ENCODE data around the gene CFAP99.
A peak's percentile ranks its signal among the peaks of the same experiment; 100 is the strongest.
"Not testable (repeated sequence)": the region's sequence is repeated elsewhere in the genome, so short reads cannot be mapped to it uniquely, and the experiment has no call there.

CFAP99 gene

DNA sequence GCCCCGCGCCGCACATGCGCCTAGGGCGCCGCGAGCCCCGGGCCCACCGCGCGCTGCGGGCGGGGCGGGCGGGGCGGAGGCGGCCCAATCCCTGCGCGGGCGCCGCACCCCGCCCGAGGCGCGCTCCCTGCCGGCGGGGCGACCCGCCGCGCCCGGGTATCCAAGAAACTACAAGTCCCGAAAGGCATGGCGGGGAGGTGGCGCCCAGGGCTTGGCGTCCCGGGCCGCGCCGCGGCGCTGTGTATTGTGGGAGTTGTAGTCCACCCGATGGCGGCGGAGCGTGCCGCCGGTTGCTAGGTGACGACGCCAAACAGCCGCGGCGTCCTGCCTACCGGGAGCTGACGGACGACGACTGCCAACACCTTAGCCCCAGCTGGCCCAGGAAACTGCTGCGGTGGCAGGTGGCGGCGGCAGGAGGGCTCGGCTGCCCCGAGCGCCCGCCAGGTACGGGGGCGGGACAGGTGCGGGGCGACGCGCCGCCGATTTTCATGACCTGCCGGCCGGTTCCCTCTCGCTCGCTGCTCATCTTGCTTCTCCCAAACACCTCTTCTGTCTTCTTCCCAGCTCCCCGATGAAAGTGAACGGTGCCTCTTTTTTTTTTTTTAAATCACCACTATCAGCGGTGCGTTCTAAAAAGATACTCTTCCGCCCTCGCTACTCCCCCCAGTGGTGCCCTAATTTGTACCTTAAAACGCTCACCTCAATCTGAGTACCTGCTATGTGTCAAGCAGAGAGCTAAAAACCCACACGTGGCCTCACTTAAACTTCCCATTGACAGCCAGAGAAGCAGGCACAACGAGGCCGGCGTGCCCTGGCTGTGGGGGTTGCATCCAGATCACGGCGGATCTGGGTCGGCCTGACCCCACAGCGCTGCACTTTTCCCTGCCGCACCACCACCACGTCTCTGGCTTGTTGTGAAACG, at the start of gene CFAP99:
TSS of gene CFAP99 (plus strand) at position 306 of the 922 bp plus-strand sequence.
- DNase-seq: peak; percentile 98

DNA sequence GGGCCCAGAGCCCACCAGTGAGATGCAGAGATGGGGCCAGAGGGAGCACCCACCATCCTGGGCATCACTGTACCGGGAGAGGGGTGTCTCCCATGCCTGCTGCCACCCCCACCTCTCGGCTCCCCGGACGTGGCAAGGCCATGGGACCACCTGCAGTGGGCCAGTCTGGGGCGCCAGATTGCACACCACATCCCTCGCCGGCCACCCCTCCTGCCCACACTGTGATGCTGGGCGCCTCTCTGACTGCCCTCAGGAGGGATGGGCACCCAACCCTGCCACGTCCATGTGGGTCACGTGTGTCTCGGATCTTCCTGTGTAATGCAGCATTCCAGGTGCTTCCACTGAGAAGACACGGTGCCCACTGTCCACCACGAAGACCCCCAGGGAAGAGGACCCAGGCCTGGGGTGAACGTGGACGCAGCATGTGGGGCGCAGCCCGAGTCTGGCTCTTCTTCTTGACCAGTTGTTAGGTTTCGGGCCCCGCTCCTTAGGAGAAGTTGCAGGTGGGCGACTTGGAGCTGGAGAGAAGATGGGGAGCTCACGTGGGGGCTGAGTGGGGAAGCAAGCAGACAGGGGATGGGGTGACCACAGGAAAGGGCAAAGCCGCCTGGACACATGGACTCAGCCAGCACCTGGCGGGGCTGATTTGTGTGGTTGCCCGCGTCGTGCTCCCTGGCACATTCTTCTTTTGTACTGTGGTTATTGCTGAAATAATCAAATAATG, 48.0 kb upstream of the CFAP99 start:
- DNase-seq: no peak

DNA sequence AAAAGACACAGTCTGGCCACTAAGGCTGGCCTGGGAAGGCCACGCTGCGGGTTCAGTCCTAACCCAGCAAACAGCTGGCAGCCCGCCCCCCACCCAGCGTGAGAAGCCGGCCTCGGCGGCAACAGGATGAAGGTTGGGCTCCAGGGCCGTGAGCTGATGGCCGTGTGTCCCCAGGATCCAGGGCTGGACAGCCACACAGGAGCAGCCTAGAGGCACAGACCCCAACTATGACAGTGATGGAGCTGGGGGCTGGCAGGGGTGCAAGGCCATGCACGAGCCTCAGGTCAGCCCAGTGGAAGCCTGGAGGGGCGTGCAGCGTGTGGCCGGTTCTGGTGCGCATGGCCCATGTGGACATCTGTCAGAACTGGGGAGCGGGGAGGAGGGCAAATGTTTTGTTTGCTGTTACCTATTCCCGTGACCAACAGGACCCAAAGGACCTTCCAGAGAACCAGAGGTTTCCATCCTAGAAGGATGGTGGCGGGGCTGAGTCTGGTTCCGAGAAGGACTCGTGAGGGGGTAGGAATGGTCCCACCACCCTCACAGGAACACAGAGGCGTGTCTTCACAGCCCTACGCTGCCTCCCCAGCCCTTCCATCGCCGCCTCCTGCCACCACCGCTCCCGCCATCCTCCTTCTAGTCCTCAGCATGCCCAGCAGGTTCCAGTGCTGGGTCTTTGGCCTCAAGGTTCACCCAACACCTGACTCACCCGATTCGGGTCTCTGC, 46.8 kb upstream of the CFAP99 start:
- DNase-seq: no peak

DNA sequence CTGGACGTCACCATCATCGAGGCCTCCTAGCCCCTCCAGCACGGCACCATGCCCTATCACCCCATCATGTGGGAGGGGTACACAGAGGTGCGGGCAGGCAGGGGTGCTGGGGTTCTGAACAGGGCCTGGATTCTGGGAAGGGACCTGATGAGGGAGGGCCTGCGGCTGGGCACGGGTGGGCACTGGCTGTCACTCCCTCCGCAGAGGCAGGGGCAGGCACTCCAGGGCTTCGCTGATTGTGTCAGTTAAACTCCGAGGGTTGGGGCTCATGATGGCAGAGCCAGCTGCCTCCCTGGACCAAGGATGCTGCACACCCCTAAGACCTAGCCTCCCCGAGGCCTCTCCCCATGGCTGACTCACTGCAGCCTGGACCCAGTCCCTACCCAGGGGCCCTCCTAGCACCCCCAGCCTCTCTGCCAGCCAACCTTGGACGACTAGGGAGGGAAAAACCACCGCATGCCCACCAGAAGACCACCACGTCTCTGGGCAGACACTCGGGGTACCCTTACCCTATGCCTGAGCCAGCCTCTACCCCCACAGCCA, 46.2 kb upstream of the CFAP99 start:
- DNase-seq: no peak

DNA sequence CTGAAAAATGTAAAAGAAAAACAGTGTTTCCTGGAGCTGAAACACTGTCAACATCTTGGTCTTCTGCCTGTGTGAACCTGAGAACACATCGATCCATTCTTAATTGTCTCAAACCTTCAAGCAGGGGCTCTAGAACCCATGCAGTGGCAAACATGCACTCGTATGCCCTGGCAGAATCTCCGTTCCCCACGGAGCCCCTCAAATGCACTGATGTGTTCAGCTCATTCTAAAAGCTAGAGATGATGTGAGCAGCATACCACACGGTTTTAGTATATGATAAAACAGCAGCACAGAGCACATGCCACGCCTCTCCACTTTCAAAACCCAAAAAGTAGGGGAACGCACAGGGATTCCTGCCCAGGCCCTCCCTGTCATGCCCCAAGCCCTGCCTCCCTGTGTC, 45.2 kb upstream of the CFAP99 start:
- no peak for DNase-seq

DNA sequence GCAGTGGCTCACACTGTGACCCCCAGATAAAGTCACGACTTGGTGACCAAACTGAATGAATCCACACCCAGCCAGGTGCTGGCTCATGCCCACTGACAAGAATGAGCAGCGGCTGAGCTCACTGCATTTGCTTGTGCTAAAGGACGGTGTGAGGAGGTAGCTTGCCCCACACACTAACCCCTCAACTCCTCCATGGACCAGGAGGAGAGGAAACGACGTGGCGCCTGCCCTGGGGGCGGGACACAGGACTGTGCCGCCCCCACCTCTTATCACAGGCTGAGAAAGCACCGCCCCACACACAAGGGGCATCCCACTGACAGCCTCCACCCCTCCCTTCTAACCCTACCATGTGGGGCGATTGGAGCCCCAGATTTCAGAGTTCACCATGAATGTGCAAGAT, 43.3 kb upstream of the CFAP99 start:
- no peak for DNase-seq

DNA sequence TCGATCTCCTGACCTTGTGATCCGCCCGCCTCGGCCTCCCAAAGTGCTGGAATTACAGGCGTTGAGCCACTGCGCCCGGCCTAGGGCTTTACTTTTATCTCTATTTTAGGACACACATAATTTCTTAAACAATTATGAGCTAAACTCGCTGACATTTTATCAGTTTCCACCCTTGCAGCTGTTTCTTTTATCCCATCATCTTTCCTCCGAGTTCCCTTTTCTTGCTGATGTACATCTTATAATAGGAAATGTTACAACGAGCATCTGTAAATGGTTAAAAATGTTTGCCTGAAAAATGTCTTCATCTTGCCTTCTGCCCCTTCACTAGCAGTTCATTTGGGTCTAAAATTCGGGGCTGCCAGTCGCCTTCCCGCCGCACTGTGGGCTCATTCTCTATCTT, 41.5 kb upstream of the CFAP99 start:
- DNase-seq: no peak

DNA sequence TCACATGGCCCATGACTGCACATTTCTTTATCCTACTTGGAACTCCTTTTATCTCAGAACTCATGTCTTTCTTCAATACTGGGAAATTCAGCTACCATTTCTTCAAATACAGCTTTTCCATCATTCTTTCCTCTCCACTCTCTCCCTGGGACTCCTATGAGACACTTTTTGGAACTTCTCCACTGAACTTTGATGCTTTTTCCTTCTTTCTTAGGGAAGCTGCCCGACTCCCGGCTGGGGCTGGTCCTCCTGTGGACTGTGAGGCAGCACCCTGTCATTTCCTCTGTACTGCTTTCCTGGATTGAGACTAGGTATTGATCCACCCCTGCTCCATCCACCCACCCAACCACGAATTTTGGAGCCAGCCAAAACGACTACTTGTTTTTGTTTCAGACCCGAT, 40.4 kb upstream of the CFAP99 start:
- DNase-seq: no peak

DNA sequence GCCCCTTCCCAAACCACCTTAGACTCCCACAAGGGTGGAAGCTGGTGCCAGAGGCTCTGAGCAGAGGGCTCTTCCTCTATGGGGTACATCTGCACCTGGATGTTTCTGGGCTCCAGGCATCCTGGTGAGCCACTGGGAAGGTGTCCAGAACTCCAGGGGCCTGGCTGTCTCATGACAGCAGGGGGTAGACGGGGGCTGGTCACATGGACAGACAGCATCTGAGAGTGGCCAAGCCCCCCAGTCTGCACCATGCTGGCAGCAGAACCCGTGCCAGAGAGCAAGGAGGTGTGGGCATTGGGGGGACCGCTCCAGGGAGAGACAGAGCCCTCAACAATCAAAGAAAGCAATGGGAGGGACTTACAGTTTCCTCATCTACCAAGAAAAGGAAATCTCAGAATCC, 39.9 kb upstream of the CFAP99 start:
- no peak for DNase-seq

DNA sequence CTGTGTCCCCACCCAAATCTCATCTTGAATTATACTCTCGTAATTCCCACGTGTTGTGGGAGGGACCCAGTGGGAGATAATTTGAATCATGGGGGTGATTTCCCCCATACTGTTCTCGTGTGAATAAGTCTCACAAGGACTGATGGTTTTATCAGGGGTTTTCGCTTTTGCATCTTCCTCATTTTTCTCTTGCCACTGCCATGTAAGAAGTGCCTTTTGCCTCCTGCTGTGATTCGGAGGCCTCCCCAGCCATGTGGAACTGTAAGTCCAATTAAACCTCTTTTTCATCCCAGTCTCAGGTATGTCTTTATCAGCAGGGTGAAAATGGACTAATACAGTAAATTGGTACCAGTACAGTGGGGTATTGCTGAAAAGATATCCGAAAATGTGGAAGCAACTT, 38.2 kb upstream of the CFAP99 start:
- not testable (repeated sequence) for DNase-seq

DNA sequence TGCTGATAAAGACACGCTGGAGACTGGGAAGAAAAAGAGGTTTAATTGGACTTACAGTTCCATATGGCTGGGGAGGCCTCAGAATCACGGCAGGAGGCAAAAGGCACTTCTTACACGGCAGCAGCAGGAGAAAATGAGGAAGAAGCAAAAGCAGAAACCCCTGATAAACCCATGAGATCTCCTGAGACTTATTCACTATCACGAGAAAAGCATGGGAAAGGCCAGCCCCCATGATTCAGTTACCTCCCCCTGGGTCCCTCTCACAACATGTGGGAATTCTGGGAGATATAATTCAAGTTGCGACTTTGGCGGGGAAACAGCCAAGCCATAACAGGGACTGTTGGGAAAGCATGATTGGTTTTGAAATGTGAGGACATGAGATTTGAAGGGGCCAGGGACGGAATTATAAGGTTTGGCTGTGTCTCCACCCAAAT, 36.0 kb upstream of the CFAP99 start:
- DNase-seq: not testable (repeated sequence)

DNA sequence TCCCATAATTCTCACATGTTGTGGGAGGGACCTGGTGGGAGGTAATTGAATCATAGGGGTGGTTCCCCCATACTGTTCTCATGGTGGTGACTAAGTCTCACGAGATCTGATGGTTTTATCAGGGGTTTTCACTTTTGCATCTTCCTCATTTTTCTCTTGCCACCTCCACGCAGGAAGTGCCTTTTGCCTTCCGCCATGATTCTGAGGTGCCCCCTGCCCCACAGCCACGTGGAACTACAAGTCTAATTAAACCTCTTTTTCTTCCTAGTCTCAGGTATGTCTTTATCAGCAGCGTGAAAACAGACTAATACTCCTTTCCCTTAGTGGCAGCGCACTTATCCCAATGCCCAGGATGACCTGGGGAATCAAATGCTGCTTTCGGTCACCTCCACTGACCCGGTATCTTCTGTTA, 35.5 kb upstream of the CFAP99 start:
- DNase-seq: not testable (repeated sequence)

DNA sequence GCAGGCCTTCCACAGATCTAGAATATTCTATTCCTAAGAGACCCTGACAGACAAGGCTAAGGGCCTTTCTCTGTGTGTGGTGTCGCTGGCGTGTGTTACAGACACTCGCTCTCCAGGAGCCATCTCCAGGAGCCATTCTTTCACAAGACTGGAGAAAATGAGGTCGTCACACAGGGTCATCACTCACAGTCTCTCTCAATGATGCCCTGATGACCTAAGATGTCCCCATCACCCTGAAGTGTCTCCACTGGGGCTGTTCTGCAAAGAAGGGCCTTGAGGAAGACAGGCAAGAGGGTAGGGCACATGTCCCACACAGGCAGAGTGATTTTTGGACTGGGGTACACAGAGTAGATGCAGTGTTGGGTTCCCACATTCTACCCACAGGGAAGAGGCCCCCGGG, 35.0 kb upstream of the CFAP99 start:
- no peak for DNase-seq

DNA sequence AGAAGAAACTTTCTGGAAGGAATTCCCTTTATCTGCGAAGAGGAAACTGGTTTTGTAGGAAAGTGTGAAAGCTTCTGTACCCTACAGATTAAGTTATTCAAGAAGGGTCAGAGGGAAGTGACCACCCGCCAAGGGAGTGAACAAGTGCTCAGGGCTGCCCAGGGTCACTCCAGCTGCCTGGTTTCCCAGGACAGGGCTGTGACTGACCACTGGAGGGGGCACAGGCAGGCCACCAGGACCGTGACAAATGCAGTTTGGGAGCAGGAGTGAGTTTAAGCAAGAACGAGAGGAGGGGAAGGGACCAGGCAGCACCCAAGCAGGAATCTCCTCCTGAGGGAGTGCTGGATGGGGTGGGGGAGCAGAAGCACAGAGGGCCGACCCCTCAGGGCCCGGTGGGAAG, 34.5 kb upstream of the CFAP99 start:
- no peak for DNase-seq

DNA sequence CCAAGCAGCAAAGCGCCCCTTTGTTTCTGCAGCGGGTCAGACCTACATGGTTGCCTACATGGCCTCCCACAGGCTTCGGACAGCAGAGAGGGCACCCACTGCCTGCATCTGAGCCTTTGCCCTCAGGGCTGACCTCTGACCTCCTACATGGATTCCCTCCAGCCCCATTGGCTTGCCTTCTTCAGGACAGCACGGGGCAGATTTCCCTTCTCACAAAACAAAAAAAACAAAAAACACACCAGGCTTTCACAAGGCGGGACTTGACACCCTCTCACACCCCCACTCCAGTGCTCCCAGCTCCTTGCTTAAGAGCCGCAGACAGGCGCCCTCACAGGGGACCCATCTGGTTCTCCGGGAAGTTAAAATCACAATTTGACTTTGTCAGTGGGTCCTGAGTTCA, 33.2 kb upstream of the CFAP99 start:
- DNase-seq: no peak

DNA sequence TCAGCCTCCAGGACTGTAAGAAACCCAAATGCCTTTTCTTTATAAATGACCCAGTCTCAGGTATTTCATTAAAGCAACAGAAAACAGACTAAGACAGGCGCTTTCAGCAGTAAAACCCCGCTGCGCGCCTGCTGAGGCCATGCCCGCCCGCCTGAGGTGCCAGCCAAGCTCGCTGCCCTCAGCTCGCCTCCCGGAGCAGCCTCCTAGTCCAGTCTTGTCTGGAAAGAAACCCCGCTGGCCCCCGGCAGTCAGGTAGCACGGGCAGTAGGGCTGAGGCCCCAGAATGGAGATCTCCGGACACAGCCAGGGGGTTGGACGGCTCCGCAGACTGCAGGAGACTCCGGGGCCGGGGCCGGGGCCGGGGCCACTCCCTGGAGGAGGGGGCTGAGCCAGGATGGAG, 32.0 kb upstream of the CFAP99 start:
- no peak for DNase-seq

DNA sequence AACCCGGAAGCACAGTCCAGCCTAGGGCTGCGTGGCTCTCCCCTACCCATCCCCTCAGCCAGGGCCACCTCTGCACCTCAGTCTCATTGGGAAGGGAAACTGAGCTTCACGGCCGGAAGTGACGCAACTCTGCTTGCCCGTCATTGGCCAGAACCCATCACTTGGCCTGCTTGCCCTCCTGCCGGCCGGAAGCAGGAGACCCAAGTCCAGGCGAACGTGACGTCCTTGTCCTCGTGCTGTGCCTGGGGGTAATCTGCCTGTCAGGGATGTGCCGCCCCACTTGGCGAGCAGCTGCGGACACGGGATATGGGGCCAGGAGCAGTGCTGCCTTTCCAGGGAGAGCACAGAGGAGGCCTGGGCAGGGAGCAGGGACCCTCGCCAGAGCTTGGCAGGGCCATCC, 31.5 kb upstream of the CFAP99 start:
- DNase-seq: no peak

DNA sequence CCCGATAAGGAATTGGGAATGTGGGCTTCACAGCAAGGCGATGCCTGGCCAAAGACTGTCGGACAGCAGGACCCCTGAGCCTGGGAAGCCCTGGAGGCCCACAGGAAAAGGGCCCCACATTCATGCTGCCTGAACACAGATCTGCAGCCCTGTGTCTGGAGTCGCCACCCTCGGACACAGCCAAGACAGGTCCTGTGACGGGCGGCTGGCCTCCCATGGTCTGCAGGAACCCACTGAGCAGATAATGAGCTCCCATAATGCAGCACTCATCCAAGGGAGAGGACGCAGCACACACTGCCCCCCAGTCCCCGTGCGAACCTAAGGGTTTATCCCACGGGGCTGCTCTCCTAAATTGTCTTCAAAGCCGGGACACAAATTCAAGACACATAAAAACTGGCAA, 30.9 kb upstream of the CFAP99 start:
- no peak for DNase-seq

DNA sequence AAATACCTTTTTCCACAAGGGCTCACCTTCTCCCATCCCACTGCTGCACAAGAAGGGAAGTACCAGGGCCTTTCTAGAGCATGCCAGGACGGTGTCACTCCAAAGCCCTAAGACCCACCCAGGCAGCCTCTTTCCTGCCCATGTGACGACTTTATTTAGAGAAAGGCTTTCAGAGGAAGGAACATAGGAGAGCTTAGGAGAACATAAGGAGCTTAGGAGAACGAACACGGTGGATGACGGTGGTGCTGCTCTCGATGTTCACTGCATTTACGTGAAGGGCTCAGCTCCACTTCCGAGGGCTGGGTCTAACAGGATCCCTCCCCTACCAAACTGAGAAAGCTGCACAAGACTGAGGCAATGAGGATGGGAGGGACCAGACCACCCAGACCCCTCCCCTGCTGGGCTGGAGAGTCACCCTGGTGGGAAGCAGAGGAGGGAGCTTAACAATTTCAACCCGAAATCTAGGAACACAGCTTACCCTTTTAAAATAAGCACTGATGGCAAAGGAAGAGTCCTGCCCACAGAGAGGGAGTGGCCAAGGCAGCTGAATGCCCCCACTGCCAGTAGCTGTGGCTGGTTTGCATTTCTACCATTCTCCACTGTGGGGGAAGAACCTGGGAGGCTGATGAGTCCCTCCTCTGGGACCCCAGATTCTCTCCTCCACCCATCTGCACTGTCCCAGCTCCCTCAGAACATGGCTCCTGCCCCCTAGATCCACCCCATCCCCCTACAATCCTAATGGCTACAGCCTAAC, 30.1 kb upstream of the CFAP99 start:
- DNase-seq: no peak

DNA sequence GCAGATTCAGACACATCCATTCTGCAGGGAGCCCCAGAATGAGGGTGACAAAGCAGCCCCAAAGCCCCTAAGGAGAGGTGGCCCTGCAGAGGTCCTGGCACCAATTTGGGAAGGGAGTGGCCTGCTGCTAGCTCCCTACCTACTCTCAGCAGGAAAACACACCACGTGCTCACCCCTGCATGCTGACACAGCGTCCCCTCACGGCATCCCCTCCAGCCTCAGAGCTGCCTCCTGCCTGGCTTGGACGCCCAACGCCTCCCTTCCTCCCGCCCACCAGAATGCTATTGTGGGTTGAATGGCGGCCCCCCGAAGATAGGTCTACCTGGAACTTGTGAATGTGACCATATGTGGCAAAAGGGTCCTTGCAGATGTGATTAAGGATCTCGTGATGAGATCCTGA, 29.1 kb upstream of the CFAP99 start:
- no peak for DNase-seq

DNA sequence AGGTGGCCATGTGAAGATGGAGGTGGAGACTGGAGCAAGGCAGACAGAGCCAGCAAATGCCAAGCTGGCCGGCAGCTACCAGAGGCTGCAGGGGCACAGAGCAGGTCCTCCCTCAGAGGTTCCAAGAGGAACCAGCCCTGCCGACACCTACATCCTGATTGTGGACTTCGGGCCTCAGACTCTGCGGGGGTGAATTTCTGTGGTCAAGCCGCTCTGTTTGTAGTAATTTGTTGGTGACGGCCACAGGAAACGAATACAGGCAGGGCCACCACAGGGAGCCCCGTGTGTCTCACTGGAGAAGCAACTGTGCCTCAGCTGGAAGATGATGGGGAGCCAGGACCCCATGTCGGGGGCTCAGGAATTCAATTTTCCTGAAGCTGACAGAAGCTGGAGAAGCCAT, 28.6 kb upstream of the CFAP99 start:
- DNase-seq: no peak

DNA sequence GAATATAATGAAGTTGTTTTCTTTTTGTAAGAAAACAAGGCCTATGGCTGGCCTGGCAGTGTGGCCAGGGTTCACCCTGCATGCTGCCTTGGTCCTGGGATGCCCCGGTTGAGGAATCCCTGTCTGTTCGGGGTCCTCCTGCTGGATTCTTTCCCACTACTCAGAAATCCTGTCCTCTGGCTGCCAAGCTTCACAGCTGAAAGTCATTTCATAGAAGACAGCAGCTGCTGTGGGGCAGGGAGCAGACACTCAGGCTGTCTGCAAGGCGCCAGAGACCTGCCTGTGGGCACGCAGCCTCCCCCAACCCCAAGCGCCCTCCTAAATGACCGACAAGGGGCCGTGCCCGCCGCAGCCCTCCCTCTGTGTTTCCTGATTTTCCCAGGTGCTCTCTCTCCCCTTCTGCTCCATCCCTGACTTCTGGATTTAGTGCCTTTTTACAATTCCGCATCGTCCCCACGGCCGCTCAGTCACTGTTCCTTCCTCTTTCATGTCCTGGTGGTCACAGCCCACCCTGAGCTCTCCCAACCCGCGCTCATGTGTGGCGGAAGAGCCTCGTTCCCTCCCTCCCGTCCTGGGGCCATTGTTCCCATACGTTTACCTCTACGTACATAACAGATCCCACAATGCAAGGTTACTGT, 27.9 kb upstream of the CFAP99 start:
- DNase-seq: no peak
